Urinary bladder (tissue), 4 donors: ENCODE measurements around the gene PLCL1. TPM values are rescaled to one million over a fixed set of nuclear protein-coding genes. Genes with fewer than 3 reads are reported as not detected.

Experiments
- DNase-seq: peaks from one replicate; pipeline ENCODE4 v3.0.0-alpha.2; 2015; ENCODE audit errors: extremely low spot score
- H3K27ac ChIP-seq: one replicate; pipeline ENCODE4 v1.5.1; 2013; ENCODE audit warnings: low read depth, mild to moderate bottlenecking, moderate library complexity
- H3K36me3 ChIP-seq: one replicate; pipeline ENCODE4 v1.6.1; 2013; ENCODE audit warnings: mild to moderate bottlenecking, moderate library complexity; ENCODE audit not compliant: insufficient read depth
- H3K4me1 ChIP-seq: one replicate; pipeline ENCODE4 v1.6.1; 2013; ENCODE audit warnings: mild to moderate bottlenecking, moderate library complexity; ENCODE audit not compliant: insufficient read depth
- H3K4me3 ChIP-seq: one replicate; pipeline ENCODE4 v1.5.1; 2013; ENCODE audit warnings: low read depth, low read length
- WGBS: extraction: QIAGEN DNeasy Blood & Tissue Kit; methylation state at CpG from one replicate; pipeline ENCODE4 v1.1.7; 2013; 5-methylcytosine and 5-hydroxymethylcytosine counted together
- polyA plus RNA-seq: library from polyadenylated mRNA; stranded (reverse); fragments of 200-250 nt; gene quantifications from one replicate; pipeline ENCODE4 v1.2.3, GENCODE V29; 2013
- total RNA-seq: library from RNA; depleted of rRNA; stranded (reverse); fragments of >200 nt; gene quantifications from one replicate; pipeline ENCODE4 v1.2.3, GENCODE V29; 2014
- donor health status: healthy with polysubstance abuse.
- donor health status: healthy.

PLCL1 gene
- total and polyA plus RNA-seq, 2 donors: 6.0 to 17.8 TPM

GRCh38 chr2:197993830-197994229 is 189.4 kb downstream of the PLCL1 start:
- Histone ChIP-seq H3K36me3 (no peaks in the 10 kb centered on the region), H3K4me3 (no peak overlapping the region), H3K4me1 (no peaks in the 10 kb centered on the region), H3K27ac (no peak overlapping the region)
- WGBS: 92% methylated on average over 2 of the region's 2 CpGs
- DNase-seq: no peak

DNA sequence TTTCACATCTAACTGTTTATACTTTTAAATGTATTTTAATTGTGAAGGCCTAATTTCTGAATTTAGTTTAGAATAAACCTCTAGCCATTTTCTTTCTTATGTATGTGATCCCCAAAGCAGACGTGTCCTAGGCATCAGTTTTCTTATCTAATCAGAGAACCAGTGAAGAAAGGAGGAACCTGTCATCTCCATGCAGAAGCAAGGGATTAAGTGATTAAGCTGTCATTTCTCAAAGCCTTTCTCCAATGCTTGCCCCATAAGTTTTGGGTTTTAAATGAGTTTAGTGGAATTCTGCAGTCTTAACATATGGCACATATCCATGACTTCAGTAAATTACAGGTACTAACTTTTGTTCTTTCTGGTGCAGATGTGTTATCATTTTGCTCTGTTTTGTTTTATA is 190.4 kb downstream of the PLCL1 start:
- 60% methylated on average over 1 of the region's 1 CpG for WGBS
- no peak overlapping the region for H3K4me3 ChIP-seq
- H3K27ac ChIP-seq: no peak overlapping the region
- H3K4me1 ChIP-seq: no peaks in the 10 kb centered on the region
- H3K36me3 ChIP-seq: no peaks in the 10 kb centered on the region
- no peak for DNase-seq

DNA sequence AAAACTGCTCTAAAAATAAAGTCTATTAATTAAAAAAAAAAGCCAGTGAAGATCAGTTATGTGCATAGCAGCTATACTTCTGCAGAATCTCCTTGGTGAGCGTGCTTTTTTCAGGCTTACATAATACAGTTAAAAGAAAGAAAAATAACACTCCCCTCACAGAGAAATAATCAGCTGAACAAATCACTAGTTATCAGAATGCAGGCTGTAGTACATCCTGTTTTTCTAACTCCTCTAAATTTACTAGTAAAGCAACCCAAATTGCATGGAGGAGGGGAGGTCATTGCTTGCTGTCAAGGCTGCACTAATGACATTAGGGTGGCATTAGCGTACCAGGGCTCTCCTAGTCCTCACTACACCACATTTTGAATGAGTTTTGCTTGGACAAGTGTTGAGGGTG is 192.2 kb downstream of the PLCL1 start:
- Histone ChIP-seq H3K36me3 (no peaks in the 10 kb centered on the region), H3K4me3 (no peak overlapping the region), H3K27ac (no peak overlapping the region), H3K4me1 (no peaks in the 10 kb centered on the region)
- WGBS: 82% methylated on average over 2 of the region's 2 CpGs
- DNase-seq: no peak

GRCh38 chr2:197997083-197997541 is 192.7 kb downstream of the PLCL1 start:
- Histone ChIP-seq H3K36me3 (no peaks in the 10 kb centered on the region), H3K27ac (no peak overlapping the region), H3K4me3 (no peak overlapping the region), H3K4me1 (no peaks in the 10 kb centered on the region)
- DNase-seq: no peak
- WGBS: 94% methylated on average over 7 of the region's 7 CpGs

DNA sequence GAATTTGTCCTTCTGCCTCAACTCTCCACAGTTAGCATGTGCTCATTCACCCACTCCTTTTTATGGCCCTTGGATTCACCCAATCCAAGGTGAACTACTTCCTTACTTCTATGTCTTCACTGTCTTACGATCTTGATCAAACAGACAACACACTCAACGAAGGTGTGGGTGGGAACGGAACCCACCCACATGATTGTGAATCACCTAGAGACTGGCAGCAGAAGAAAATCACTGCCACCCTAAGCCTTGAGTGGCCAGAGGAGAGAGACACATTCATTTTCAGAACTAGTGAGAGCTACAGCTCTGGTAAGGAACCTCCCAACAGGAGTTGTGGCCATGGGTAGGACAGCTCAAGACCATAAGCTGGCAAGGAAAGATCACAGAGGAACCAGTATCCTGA is 194.3 kb downstream of the PLCL1 start:
- Histone ChIP-seq H3K27ac (no peak overlapping the region), H3K36me3 (no peaks in the 10 kb centered on the region), H3K4me3 (no peak overlapping the region), H3K4me1 (no peaks in the 10 kb centered on the region)
- WGBS: 93% methylated on average over 3 of the region's 3 CpGs
- no peak for DNase-seq

DNA sequence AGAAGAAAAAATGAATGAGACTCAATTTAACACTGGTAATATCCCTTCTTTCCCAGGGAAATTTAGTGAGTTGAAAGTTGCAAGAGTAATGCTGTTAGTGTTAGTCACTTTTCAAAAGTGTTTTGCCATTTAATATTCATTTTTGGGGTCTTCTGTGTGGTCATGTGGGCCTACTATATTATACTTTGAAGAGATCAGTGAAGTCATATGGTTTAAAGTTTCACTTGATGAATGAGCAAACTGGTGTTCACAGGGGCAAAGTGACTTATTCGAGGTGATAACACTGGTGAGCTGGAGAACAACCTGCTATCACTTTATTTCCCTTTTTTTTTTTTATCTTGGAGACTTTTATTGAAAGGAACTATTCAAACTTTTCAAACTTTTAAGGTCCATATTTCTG is 196.0 kb downstream of the PLCL1 start:
- no peaks in the 10 kb centered on the region for H3K4me1 ChIP-seq
- H3K4me3 ChIP-seq: no peak overlapping the region
- H3K27ac ChIP-seq: no peak overlapping the region
- H3K36me3 ChIP-seq: no peaks in the 10 kb centered on the region
- WGBS: 86% methylated on average over 1 of the region's 1 CpG
- DNase-seq: no peak

DNA sequence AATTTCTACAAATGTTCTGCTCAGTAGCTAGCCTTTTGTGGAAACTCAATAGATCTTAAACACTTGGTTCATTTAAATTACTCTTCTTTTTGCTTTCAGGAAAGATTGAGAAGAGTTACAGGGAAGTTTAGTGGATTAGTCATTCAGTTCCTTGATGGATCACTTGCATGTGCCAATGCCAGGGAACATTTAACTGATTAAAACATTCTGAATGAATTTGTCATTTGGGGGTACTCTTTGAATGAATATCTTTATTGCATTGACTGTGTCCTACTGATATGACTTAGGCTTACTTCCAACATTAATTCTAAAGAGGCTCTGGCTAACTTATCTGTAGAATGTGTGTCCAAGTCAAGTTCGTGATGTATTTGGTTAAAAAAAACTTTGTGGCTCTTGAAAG is 199.8 kb downstream of the PLCL1 start:
- Histone ChIP-seq H3K4me3 (no peak overlapping the region), H3K36me3 (no peaks in the 10 kb centered on the region), H3K4me1 (no peaks in the 10 kb centered on the region), H3K27ac (no peak overlapping the region)
- no peak for DNase-seq
- WGBS: 36% methylated on average over 1 of the region's 1 CpG

DNA sequence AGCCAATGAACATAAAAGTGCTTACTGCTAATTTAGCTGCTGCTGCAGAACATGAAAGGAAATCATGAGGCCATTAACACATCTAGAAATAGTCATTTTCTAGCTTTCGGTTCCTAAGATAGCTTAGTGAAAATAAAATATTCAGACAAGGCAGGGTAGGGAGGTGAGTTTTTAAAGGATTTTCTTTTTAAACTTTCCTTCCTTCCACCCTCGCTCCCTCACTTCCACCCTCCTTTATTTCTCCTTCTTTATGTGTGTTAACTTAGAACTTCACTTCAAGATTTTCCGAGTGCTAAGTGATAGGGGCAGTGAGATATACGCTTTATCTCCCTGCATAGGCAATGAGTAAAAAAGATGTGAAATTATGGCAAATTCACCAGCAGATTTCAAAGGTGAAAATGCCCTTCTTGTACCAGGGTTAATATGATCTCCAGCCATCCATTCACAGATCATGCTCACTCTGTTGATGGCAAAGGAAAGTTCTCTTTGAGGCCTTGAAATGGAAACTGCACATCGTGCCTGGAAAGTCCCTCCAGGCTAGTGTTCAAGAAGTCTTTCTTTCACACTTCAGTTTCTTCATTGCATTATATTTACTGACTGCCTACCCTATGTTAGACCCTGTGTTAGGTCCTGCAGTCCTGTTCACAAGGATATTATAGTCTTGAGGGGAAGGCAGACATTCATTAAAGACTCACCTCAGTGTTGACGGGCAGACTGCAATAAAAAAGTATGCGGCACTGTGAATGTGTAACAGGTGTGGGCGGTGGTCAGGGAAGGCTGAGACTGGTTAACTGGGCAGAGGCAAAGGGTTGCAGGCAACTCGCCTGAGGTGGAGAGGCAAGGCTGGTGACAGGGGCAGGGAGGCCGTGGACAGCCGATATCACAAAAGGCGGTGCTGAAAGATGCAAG is 200.8 kb downstream of the PLCL1 start:
- 88% methylated on average over 12 of the region's 12 CpGs for WGBS
- Histone ChIP-seq H3K36me3 (no peaks in the 10 kb centered on the region), H3K4me3 (no peak overlapping the region)

DNA sequence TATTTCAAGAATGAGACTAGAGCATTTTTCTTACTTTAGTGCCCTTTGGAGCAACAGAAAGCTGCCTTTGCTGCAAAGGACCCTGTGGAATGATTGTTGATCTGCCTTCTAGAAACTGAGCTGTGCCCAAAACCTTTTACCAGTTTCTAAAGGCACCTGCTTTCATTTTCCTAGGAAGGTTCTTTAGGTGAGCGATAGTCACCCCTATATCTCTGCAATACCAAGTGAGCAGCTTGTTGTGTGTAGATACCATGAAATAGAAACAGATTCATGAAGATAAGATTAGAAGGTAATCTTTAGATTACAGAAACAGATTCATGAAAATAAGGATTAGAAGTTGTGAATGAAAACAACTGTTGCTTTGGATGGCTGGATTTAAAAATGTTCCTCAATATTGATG is 202.3 kb downstream of the PLCL1 start:
- Histone ChIP-seq H3K4me3 (no peak overlapping the region), H3K36me3 (no peaks in the 10 kb centered on the region), H3K27ac (no peak overlapping the region), H3K4me1 (no peaks in the 10 kb centered on the region)
- DNase-seq: no peak
- WGBS: 89% methylated on average over 1 of the region's 1 CpG

More for the DNA sequence above, 200.8 kb downstream of the PLCL1 start:
- no peaks in the 10 kb centered on the region for H3K4me1 ChIP-seq
- DNase-seq: no peak
- no peak overlapping the region for H3K27ac ChIP-seq

- DNase-seq: no peak
- Histone ChIP-seq H3K36me3 (no peaks in the 10 kb centered on the region), H3K4me1 (no peaks in the 10 kb centered on the region), H3K4me3 (no peak overlapping the region), H3K27ac (no peak overlapping the region)
- WGBS: 86% methylated on average over 3 of the region's 3 CpGs
These were observed 203.8 kb downstream of the PLCL1 start for GRCh38 chr2:198008230-198008629.

GRCh38 chr2:198012025-198012424 is 207.6 kb downstream of the PLCL1 start:
- Histone ChIP-seq H3K27ac (no peak overlapping the region), H3K4me3 (no peak overlapping the region), H3K36me3 (no peaks in the 10 kb centered on the region), H3K4me1 (no peaks in the 10 kb centered on the region)
- DNase-seq: no peak

DNA sequence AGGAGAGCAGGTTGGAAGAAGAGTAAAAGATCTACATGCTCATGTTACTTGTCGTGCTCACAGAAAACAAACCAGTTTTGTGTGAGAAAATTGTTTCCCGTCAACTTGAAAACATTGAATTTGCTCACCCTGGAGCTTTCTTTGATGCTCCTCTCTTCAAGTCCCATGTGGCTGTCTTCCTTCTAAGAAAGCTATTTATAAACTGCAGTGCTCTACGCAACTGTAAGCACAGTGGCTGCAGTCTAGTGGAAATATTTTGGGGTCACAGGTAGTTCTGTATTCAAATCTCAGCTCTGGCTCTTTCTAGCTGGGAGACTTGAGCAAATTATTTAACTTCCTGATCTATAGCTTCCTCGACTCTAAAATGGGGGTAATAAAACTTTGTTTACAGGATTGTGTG is 211.8 kb downstream of the PLCL1 start:
- no peak for DNase-seq
- H3K36me3 ChIP-seq: no peaks in the 10 kb centered on the region
- H3K4me3 ChIP-seq: no peak overlapping the region
- 51% methylated on average over 4 of the region's 4 CpGs for WGBS
- H3K4me1 ChIP-seq: no peaks in the 10 kb centered on the region
- no peak overlapping the region for H3K27ac ChIP-seq

GRCh38 chr2:198017068-198017467 is 212.7 kb downstream of the PLCL1 start:
- no peak for DNase-seq
- WGBS: 67% methylated on average over 2 of the region's 2 CpGs
- no peak overlapping the region for H3K27ac ChIP-seq

GRCh38 chr2:198028955-198029354 is 224.6 kb downstream of the PLCL1 start:
- H3K27ac ChIP-seq: no peak overlapping the region
- H3K36me3 ChIP-seq: no peaks in the 10 kb centered on the region
- no peaks in the 10 kb centered on the region for H3K4me1 ChIP-seq
- no peak overlapping the region for H3K4me3 ChIP-seq
- no peak for DNase-seq
- WGBS: 87% methylated on average over 1 of the region's 1 CpG

More at GRCh38 chr2:198017068-198017467, 212.7 kb downstream of the PLCL1 start:
- H3K36me3 ChIP-seq: no peaks in the 10 kb centered on the region
- no peak overlapping the region for H3K4me3 ChIP-seq
- H3K4me1 ChIP-seq: no peaks in the 10 kb centered on the region
